Peyer's patch (tissue), 4 donors: Measurements from ENCODE around the gene SINHCAF. TPM values are rescaled to one million over a fixed set of nuclear protein-coding genes. Genes with fewer than 3 reads are reported as not detected.

ENCODE experiments used
- DNase-seq, 3 donors: peaks; one replicate each; pipeline ENCODE4 v3.0.0-alpha.2; 2017 to 2019
- H3K27ac ChIP-seq, 4 donors: fragments of 200-600 bp; sonication (generic); one replicate each; pipeline ENCODE4 v1.5.1; 2016 to 2019
- H3K27me3 ChIP-seq, 2 donors: fragments of 200-600 bp; sonication (generic); one replicate each; pipeline ENCODE4 v1.5.1; 2019
- H3K36me3 ChIP-seq, 3 donors: fragments of 200-600 bp; sonication (generic); one replicate each; pipeline ENCODE4 v1.5.1; 2016 to 2019
- H3K4me1 ChIP-seq, 4 donors: fragments of 200-600 bp; sonication (generic); one replicate each; pipeline ENCODE4 v1.5.1; 2016 to 2019
- H3K4me3 ChIP-seq, 4 donors: fragments of 200-600 bp; sonication (generic); 1 replicate in 3 of 4; 2 replicates in 1 of 4; pipeline ENCODE4 v1.5.1; 2016 to 2019; ENCODE audit warnings: mild to moderate bottlenecking in 1 of 4
- H3K9me3 ChIP-seq, 4 donors: fragments of 200-600 bp; sonication (generic); one replicate each; pipeline ENCODE4 v1.5.1; 2016 to 2019; ENCODE audit warnings: mild to moderate bottlenecking in 1 of 4
- POLR2A ChIP-seq, 2 donors: fragments of 450-650 bp; IDR thresholded peaks; one replicate each; pipeline ENCODE4 v1.5.1; 2017; ENCODE audit warnings: antibody characterized with exemption in 2 of 2, mild to moderate bottlenecking in 2 of 2, moderate library complexity in 2 of 2
- small RNA-seq, 2 donors: library from RNA; depleted of rRNA; stranded (forward); fragments of <200 nt; gene quantifications; one replicate each; pipeline ENCODE3, GENCODE V24; 2016
- total RNA-seq, 4 donors: library from RNA; depleted of rRNA; stranded (reverse); fragments of >200 nt; gene quantifications; one replicate each; pipeline ENCODE4 v1.1.0, GENCODE V29; 2016
- TF ChIP-seq, protein P1 (sequence below), 6 experiments: fragments of 450-650 bp in 4 of 6; fragments of 200-600 bp in 2 of 6; sonication (generic) in 1 of 6; IDR thresholded peaks; one replicate each; pipeline ENCODE4 v1.5.1; 2017 to 2019; ENCODE audit warnings: antibody characterized with exemption in 6 of 6, mild to moderate bottlenecking in 3 of 6, moderate library complexity in 1 of 6

Gene SINHCAF
- total RNA-seq, 4 donors from 2014 or later: 39.9 to 109 (median 53.7) TPM

DNA sequence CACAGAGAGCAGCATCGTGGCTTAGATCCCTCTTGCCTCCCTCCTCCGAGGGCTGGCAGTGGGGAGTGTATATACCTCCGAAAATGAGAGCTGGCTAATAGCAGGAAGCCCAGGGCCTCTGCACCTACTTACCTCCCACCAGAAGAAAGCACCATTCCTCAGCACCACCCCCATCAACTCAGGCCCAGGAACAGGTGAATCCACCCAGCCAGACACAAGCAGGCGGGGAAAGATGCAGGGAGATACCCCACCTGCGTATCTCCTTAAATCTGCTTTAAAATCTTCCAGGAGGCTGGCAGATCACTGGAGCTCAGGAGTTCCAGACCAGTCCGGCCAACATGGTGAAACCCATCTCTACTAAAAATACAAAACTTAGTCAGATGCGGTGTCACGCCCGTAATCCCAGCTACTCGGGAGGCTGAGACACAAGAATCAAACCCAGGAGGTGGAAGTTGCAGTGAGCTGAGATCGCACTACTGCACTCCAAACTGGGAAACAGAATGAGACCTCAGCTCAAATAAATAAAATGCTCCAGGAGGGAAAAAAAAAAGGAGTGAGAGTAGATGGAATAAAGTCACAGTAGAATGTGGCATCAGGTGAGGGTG, 93.5 kb downstream of the SINHCAF start:
- no peaks in the 10 kb centered on the region for H3K27me3 ChIP-seq
- H3K4me3 ChIP-seq: no peak overlapping the region
- no peak overlapping the region for H3K27ac ChIP-seq
- H3K4me1 ChIP-seq: no peaks in the 10 kb centered on the region
- H3K36me3 ChIP-seq: no peaks in the 10 kb centered on the region
- TF ChIP-seq, protein P1, sequence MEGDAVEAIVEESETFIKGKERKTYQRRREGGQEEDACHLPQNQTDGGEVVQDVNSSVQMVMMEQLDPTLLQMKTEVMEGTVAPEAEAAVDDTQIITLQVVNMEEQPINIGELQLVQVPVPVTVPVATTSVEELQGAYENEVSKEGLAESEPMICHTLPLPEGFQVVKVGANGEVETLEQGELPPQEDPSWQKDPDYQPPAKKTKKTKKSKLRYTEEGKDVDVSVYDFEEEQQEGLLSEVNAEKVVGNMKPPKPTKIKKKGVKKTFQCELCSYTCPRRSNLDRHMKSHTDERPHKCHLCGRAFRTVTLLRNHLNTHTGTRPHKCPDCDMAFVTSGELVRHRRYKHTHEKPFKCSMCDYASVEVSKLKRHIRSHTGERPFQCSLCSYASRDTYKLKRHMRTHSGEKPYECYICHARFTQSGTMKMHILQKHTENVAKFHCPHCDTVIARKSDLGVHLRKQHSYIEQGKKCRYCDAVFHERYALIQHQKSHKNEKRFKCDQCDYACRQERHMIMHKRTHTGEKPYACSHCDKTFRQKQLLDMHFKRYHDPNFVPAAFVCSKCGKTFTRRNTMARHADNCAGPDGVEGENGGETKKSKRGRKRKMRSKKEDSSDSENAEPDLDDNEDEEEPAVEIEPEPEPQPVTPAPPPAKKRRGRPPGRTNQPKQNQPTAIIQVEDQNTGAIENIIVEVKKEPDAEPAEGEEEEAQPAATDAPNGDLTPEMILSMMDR (IDR thresholded peaks at IDR 0.05): no peak
- no peak for TF ChIP-seq POLR2A (IDR thresholded peaks at IDR 0.05)
- H3K9me3 ChIP-seq: peaks cover 0 to 5% (median 0%) of the 10 kb centered on the region in 4 donors
- no peak for DNase-seq

DNA sequence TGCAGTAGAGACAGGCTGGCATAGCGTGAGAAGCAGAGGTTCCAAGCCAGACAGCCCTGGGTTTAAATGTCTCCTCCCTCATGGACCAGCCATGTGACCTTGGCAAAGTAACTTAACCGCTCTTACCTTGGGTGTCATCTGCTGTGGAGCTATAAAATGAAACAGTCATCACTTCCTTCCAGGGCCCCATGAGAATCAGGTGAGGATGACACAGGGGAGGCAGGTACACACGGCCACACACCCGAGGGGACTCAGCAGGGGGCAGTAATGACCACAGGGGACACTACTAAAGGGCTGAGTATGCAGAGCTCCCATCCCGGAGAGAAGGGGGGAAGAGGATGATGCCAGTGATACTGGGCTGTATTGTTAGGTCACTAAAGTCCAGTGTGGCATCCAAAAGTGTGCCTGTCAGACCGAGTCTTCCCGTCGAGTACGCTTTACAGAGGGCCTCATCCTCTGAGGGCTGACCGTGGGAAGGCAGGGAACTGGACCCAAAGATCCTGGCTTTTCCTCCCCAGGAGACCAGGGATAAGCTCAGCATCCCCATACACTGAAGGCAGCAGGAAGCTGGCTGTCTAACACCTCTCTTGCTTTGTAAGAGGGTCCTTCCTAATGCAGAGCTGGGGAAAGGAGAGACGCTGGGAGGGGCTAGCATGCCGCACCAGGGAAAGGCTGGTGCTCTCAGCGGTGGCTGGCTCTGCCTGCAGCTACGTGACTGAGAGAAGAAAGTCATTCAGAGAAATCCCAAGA, 94.2 kb downstream of the SINHCAF start:
- Histone ChIP-seq H3K27ac (no peak overlapping the region), H3K27me3 (no peaks in the 10 kb centered on the region), H3K4me3 (no peak overlapping the region), H3K4me1 (no peaks in the 10 kb centered on the region), H3K36me3 (no peaks in the 10 kb centered on the region), H3K9me3 (peaks cover 0 to 5% (median 0%) of the 10 kb centered on the region in 4 donors)
- DNase-seq: no peak
- TF ChIP-seq, protein P1 (IDR thresholded peaks at IDR 0.05): no peak
- TF ChIP-seq POLR2A (IDR thresholded peaks at IDR 0.05): no peak

Small RNA genes within 50 kb of the gene (small RNA-seq; reads per million reads assigned to genes)
- gene AC024940.4: 0 reads per million in 2 donors
- gene AC024940.5: 0 reads per million in 2 donors
- 0 reads per million in 2 donors for gene MREGP1
- 0 reads per million in 2 donors for gene RF00026
